Smooth muscle cell (in vitro differentiated cells): ENCODE measurements around the gene CHST12. TPM values are rescaled to one million over a fixed set of nuclear protein-coding genes. Genes with fewer than 3 reads are reported as not detected.

Experiments used
- DNase-seq: peaks from one replicate; lab custom pipeline; 2025; ENCODE audit not compliant: unreplicated experiment; lab: John Stamatoyannopoulos, UW
- H2AFZ ChIP-seq: fragments of 200-600 bp; sonication (generic); 2 replicates; pipeline ENCODE4 v1.6.0; 2016; ENCODE audit warnings: antibody characterized with exemption, low read depth, mild to moderate bottlenecking
- H3F3A ChIP-seq: fragments of 200-600 bp; sonication (generic); 2 replicates; pipeline ENCODE4 v1.6.0; 2017; ENCODE audit warnings: antibody characterized with exemption, low read depth
- H3K27ac ChIP-seq: fragments of 200-600 bp; sonication (generic); 2 replicates; pipeline ENCODE4 v1.5.1; 2016; ENCODE audit warnings: low read depth, mild to moderate bottlenecking
- H3K27me3 ChIP-seq: fragments of 200-600 bp; sonication (generic); 2 replicates; pipeline ENCODE4 v1.6.1; 2016; ENCODE audit warnings: low read depth, mild to moderate bottlenecking
- H3K36me3 ChIP-seq: fragments of 200-600 bp; sonication (generic); 2 replicates; pipeline ENCODE4 v1.5.1; 2016; ENCODE audit warnings: low read depth
- H3K4me1 ChIP-seq: fragments of 200-600 bp; sonication (generic); 2 replicates; pipeline ENCODE4 v1.5.1; 2016; ENCODE audit warnings: low read depth
- H3K4me2 ChIP-seq: fragments of 200-600 bp; sonication (generic); 2 replicates; pipeline ENCODE4 v1.6.0; 2016; ENCODE audit warnings: mild to moderate bottlenecking
- H3K4me3 ChIP-seq: fragments of 200-600 bp; sonication (generic); 2 replicates; pipeline ENCODE4 v1.5.1; 2016; ENCODE audit warnings: mild to moderate bottlenecking
- H3K79me2 ChIP-seq: fragments of 200-600 bp; sonication (generic); 2 replicates; pipeline ENCODE4 v1.6.0; 2016; ENCODE audit warnings: low read depth, mild to moderate bottlenecking
- H3K9ac ChIP-seq: fragments of 200-600 bp; sonication (generic); 2 replicates; pipeline ENCODE4 v1.6.0; 2016; ENCODE audit warnings: low read depth
- H3K9me3 ChIP-seq: fragments of 200-600 bp; sonication (generic); replicated peaks from 2 replicates; pipeline ENCODE4 v1.5.1; 2016; ENCODE audit warnings: low read depth
- H4K20me1 ChIP-seq: fragments of 200-600 bp; sonication (generic); 2 replicates; pipeline ENCODE4 v1.6.0; 2016; ENCODE audit warnings: low read depth
- CTCF ChIP-seq: fragments of 200-600 bp; sonication (generic); IDR thresholded peaks from 2 replicates; pipeline ENCODE4 v1.5.1; 2017; ENCODE audit warnings: borderline replicate concordance, mild to moderate bottlenecking, antibody characterized with exemption; ENCODE audit not compliant: insufficient read depth, poor library complexity, severe bottlenecking
- WGBS: methylation state at CpG from one replicate; pipeline ENCODE4 v1.1.7; 2016; ENCODE audit warnings: low lambda C conversion rate; 5-methylcytosine and 5-hydroxymethylcytosine counted together
- polyA plus RNA-seq: library from polyadenylated mRNA; unstranded; fragments of >200 nt; fragmentation: Nextera tagmentation; extraction: Ambion mirVana; gene quantifications from 2 replicates; pipeline ENCODE4 v1.2.1, GENCODE V29; 2016
- total RNA-seq: library from RNA; depleted of rRNA; stranded (reverse); fragments of >200 nt; gene quantifications from 2 replicates; pipeline ENCODE4 v1.2.3, GENCODE V29; 2014

Gene CHST12
- total and polyA plus RNA-seq, 2 experiments from 2014 or later = 10.1 to 19.7 TPM

GRCh38 chr7:2358968-2359527 lies 44.4 kb upstream of the CHST12 start:
- no peak overlapping the region for H3K9ac ChIP-seq
- no peaks in the 10 kb centered on the region for H3K27me3 ChIP-seq
- peaks cover 11% of the 10 kb centered on the region for H3K4me1 ChIP-seq
- no peaks in the 10 kb centered on the region for H3K9me3 ChIP-seq
- WGBS = 90% methylated on average over 8 of the region's 8 CpGs
- H3K36me3 ChIP-seq = peaks cover 8% of the 10 kb centered on the region
- no peak overlapping the region for H2AFZ ChIP-seq
- H3K4me2 ChIP-seq = no peak overlapping the region
- H3K79me2 ChIP-seq = peaks cover 79% of the 10 kb centered on the region
- H4K20me1 ChIP-seq = peaks cover 84% of the 10 kb centered on the region
- H3K27ac ChIP-seq = no peak overlapping the region
- no peak overlapping the region for H3K4me3 ChIP-seq
- DNase-seq = no peak
- no peak for TF ChIP-seq CTCF
- H3F3A ChIP-seq = peaks cover 4% of the 10 kb centered on the region

GRCh38 chr7:2359610-2360009 lies 43.8 kb upstream of the CHST12 start:
- WGBS = 91% methylated on average over 11 of the region's 11 CpGs
- no peak overlapping the region for H3K9ac ChIP-seq
- no peak for TF ChIP-seq CTCF
- no peak overlapping the region for H3K4me2 ChIP-seq
- peaks cover 79% of the 10 kb centered on the region for H3K79me2 ChIP-seq
- no peak overlapping the region for H2AFZ ChIP-seq
- no peak overlapping the region for H3K27ac ChIP-seq
- peaks cover 89% of the 10 kb centered on the region for H4K20me1 ChIP-seq
- H3F3A ChIP-seq = peaks cover 4% of the 10 kb centered on the region
- H3K4me3 ChIP-seq = no peak overlapping the region
- peaks cover 11% of the 10 kb centered on the region for H3K4me1 ChIP-seq
- no peaks in the 10 kb centered on the region for H3K9me3 ChIP-seq
- H3K36me3 ChIP-seq = peaks cover 11% of the 10 kb centered on the region
- DNase-seq = no peak
- H3K27me3 ChIP-seq = no peaks in the 10 kb centered on the region

DNA sequence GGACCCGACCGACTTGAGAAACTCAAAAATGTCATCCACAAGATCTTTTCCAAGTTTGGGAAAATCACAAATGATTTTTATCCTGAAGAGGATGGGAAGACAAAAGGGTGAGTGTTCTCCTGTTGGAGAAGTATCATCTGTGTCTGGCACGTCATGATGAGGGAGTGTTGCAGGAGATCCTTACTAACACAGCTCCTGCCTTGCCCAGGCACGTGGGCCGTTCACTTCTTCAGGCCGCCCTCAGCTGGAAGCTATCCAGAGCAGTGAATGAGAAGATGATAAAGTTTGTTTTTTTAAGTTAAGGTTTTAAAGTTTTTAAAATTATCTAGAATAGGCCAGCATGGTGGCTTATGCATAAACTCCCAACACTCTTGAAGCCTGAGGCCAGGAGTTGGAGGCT lies 42.6 kb upstream of the CHST12 start:
- peaks cover 86% of the 10 kb centered on the region for H4K20me1 ChIP-seq
- no peak overlapping the region for H3K9ac ChIP-seq
- no peaks in the 10 kb centered on the region for H3K9me3 ChIP-seq
- peaks cover 9% of the 10 kb centered on the region for H3K4me1 ChIP-seq
- no peak overlapping the region for H3K27ac ChIP-seq
- no peak for TF ChIP-seq CTCF
- peaks cover 70% of the 10 kb centered on the region for H3K79me2 ChIP-seq
- WGBS = 89% methylated on average over 6 of the region's 6 CpGs
- no peak overlapping the region for H3K4me2 ChIP-seq
- no peaks in the 10 kb centered on the region for H3K27me3 ChIP-seq
- peaks cover 17% of the 10 kb centered on the region for H3K36me3 ChIP-seq
- no peak overlapping the region for H2AFZ ChIP-seq
- no peak for DNase-seq
- no peak overlapping the region for H3K4me3 ChIP-seq
- peaks cover 4% of the 10 kb centered on the region for H3F3A ChIP-seq

- H4K20me1 ChIP-seq = peaks cover 69% of the 10 kb centered on the region
- H3K27me3 ChIP-seq = no peaks in the 10 kb centered on the region
- H3K9ac ChIP-seq = no peak overlapping the region
- no peak overlapping the region for H2AFZ ChIP-seq
- peaks cover 53% of the 10 kb centered on the region for H3K79me2 ChIP-seq
- no peak overlapping the region for H3K4me2 ChIP-seq
- DNase-seq = no peak
- H3F3A ChIP-seq = peaks cover 4% of the 10 kb centered on the region
- WGBS = 97% methylated on average over 27 of the region's 27 CpGs
- no peaks in the 10 kb centered on the region for H3K9me3 ChIP-seq
- TF ChIP-seq CTCF = no peak
- peaks cover 17% of the 10 kb centered on the region for H3K36me3 ChIP-seq
- no peak overlapping the region for H3K27ac ChIP-seq
- no peak overlapping the region for H3K4me3 ChIP-seq
- no peaks in the 10 kb centered on the region for H3K4me1 ChIP-seq
These were observed 40.9 kb upstream of the CHST12 start for GRCh38 chr7:2362385-2363088.
